Ishikawa (cell line): Measurements from ENCODE around the gene NLGN3.

Experiments used
- CEBPB ChIP-seq: IDR thresholded peaks from 2 replicates; pipeline ENCODE4 v1.6.1; 2012
- CREB1 ChIP-seq: IDR thresholded peaks from 2 replicates; pipeline ENCODE4 v1.6.1; 2012; ENCODE audit warnings: low read depth
- EGR1 ChIP-seq: IDR thresholded peaks from 2 replicates; pipeline ENCODE4 v1.6.1; 2012
- EP300 ChIP-seq: IDR thresholded peaks from 2 replicates; pipeline ENCODE4 v1.6.1; 2012; ENCODE audit warnings: borderline replicate concordance
- FOXM1 ChIP-seq: IDR thresholded peaks from 2 replicates; pipeline ENCODE4 v1.6.1; 2012; ENCODE audit warnings: low read depth, borderline replicate concordance
- NFIC ChIP-seq: IDR thresholded peaks from 2 replicates; pipeline ENCODE4 v1.6.1; 2012
- RAD21 ChIP-seq: IDR thresholded peaks from 2 replicates; pipeline ENCODE4 v1.6.1; 2012; ENCODE audit warnings: low read depth
- TAF1 ChIP-seq: IDR thresholded peaks from 2 replicates; pipeline ENCODE4 v1.6.1; 2012; ENCODE audit warnings: low read depth, mild to moderate bottlenecking
- TCF12 ChIP-seq: IDR thresholded peaks from 2 replicates; pipeline ENCODE4 v1.6.1; 2012; ENCODE audit warnings: low read depth
- TEAD4 ChIP-seq: IDR thresholded peaks from 2 replicates; pipeline ENCODE4 v1.6.1; 2012
- YY1 ChIP-seq: IDR thresholded peaks from 2 replicates; pipeline ENCODE4 v1.6.1; 2012; ENCODE audit warnings: low read depth
- ZBTB7A ChIP-seq: IDR thresholded peaks from 2 replicates; pipeline ENCODE4 v1.6.1; 2012; ENCODE audit warnings: low read depth
- TF ChIP-seq, protein P1 (sequence below): IDR thresholded peaks from 2 replicates; pipeline ENCODE4 v1.6.1; 2012; ENCODE audit warnings: low read depth, mild to moderate bottlenecking
- TF ChIP-seq, protein P2 (sequence below): IDR thresholded peaks from 2 replicates; pipeline ENCODE4 v1.6.1; 2012
- TF ChIP-seq, protein P3 (sequence below): IDR thresholded peaks from 2 replicates; pipeline ENCODE4 v1.6.1; 2012

Gene NLGN3

DNA sequence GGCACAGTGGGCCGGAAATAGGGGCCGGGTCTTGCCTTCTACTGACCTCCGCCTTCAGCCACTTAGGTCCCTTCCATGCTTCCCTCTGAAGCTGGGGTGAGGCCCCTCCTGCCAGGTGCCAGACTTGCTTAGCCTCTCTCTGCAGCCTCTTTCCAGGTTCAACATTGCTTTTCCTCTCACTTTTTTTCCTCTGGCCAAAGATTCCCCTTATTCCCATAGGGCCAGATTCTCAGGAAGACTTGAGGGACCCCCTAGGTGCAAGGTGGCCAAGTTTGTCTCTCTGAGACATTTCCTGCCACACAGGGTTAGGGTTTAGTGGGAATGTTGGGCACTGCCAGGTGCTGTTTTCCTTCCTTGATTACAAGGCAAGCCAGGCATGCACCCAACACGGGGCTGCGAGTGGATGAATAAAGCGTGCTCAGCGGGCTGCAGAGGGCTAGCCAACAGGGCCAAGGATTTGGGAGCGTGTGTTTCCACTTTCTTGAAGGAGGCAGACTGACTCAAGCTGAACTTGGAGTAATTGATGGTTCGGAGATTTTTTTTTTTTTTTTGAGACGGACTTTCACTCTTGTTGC lies 70.8 kb downstream of the NLGN3 start:
- no peak for TF ChIP-seq FOXM1
- TF ChIP-seq ZBTB7A, result no peak
- TF ChIP-seq YY1, result no peak
- TF ChIP-seq, protein P1, sequence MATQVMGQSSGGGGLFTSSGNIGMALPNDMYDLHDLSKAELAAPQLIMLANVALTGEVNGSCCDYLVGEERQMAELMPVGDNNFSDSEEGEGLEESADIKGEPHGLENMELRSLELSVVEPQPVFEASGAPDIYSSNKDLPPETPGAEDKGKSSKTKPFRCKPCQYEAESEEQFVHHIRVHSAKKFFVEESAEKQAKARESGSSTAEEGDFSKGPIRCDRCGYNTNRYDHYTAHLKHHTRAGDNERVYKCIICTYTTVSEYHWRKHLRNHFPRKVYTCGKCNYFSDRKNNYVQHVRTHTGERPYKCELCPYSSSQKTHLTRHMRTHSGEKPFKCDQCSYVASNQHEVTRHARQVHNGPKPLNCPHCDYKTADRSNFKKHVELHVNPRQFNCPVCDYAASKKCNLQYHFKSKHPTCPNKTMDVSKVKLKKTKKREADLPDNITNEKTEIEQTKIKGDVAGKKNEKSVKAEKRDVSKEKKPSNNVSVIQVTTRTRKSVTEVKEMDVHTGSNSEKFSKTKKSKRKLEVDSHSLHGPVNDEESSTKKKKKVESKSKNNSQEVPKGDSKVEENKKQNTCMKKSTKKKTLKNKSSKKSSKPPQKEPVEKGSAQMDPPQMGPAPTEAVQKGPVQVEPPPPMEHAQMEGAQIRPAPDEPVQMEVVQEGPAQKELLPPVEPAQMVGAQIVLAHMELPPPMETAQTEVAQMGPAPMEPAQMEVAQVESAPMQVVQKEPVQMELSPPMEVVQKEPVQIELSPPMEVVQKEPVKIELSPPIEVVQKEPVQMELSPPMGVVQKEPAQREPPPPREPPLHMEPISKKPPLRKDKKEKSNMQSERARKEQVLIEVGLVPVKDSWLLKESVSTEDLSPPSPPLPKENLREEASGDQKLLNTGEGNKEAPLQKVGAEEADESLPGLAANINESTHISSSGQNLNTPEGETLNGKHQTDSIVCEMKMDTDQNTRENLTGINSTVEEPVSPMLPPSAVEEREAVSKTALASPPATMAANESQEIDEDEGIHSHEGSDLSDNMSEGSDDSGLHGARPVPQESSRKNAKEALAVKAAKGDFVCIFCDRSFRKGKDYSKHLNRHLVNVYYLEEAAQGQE, result no peak
- TF ChIP-seq, protein P2, sequence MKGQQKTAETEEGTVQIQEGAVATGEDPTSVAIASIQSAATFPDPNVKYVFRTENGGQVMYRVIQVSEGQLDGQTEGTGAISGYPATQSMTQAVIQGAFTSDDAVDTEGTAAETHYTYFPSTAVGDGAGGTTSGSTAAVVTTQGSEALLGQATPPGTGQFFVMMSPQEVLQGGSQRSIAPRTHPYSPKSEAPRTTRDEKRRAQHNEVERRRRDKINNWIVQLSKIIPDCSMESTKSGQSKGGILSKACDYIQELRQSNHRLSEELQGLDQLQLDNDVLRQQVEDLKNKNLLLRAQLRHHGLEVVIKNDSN, result no peak
- no peak for TF ChIP-seq EGR1

DNA sequence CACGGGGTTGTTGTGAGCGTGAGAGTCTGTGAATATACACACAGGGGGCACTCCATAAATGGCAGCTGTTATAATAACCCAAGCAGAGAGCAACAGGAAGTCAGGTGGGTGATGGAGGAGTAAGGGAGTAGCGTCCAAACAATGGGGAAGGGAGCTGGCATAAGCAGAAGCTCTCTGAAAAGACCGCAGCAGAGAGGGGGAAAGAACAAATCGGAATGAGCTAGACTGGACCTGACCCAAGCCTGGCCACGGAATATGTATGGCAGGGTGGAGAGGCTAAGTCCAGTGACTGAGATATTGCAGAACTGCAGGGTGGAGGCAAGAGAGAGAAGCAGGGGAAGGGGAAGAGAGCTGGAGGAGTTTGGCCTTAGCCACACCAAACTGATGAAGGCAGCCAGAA lies 71.8 kb downstream of the NLGN3 start:
- no peak for TF ChIP-seq ZBTB7A
- TF ChIP-seq NFIC, result no peak
- TF ChIP-seq YY1, result no peak
- TF ChIP-seq, protein P3, sequence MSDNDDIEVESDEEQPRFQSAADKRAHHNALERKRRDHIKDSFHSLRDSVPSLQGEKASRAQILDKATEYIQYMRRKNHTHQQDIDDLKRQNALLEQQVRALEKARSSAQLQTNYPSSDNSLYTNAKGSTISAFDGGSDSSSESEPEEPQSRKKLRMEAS, result no peak
- TF ChIP-seq EGR1, result no peak
- TF ChIP-seq RAD21, result no peak
- TF ChIP-seq FOXM1, result no peak
- TF ChIP-seq TAF1, result no peak
- TF ChIP-seq EP300, result no peak
- TF ChIP-seq TCF12, result no peak
- TF ChIP-seq CREB1, result no peak
- TF ChIP-seq, protein P1, result no peak
- TF ChIP-seq, protein P2, result no peak

DNA sequence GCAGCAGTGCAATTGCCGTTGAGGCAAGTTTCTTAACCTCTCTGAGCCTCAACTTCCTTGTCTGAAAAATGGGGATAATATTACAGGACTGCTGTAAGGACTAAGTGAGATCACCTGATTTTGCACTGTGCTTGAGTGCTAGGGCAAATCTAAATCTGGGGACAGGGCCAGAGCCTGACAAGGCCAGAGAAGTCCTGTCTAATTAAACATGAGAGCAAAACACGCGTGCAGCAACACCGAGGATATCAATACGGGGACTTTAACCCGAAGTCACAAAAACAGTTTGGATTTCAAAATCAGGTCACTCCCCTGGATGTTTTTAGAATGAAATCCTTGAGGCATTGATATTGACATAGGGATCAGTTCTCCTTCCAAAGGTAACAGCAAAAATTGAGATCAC lies 72.7 kb downstream of the NLGN3 start:
- no peak for TF ChIP-seq CREB1
- TF ChIP-seq TEAD4, result no peak
- TF ChIP-seq EP300, result no peak
- no peak for TF ChIP-seq ZBTB7A
- no peak for TF ChIP-seq CEBPB
- TF ChIP-seq YY1, result no peak
- TF ChIP-seq, protein P3, result no peak
- no peak for TF ChIP-seq RAD21
- TF ChIP-seq, protein P2, result no peak
- TF ChIP-seq TCF12, result no peak
- TF ChIP-seq, protein P1, result no peak
- no peak for TF ChIP-seq TAF1
- TF ChIP-seq FOXM1, result no peak
- no peak for TF ChIP-seq NFIC
